ENCODE results near the gene ZDHHC22. TPM values are rescaled to one million over a fixed set of nuclear protein-coding genes. Genes with fewer than 3 reads are reported as not detected.

Gene ZDHHC22
- polyA plus RNA-seq, 1 donor: 1.6 TPM

GRCh38 chr14:77094672-77095284, 46.8 kb downstream of the ZDHHC22 start:
- DNase-seq: peak; percentile 61 to 63
- peaks cover 30% of the 10 kb centered on the region for H3K4me1 ChIP-seq (ENCODE audit: control insufficient read depth, insufficient read depth, low read length)
- WGBS (ENCODE audit: insufficient coverage, low lambda C conversion rate): no CpG with 5 or more reads among the region's 8 CpGs
- no peak overlapping the region for H3K4me3 ChIP-seq (ENCODE audit: low read length)
- H3K9me3 ChIP-seq (ENCODE audit: control insufficient read depth, low read depth, low read length): peaks cover 14% of the 10 kb centered on the region
- no peaks in the 10 kb centered on the region for H3K36me3 ChIP-seq (ENCODE audit: control insufficient read depth, insufficient read depth, low read length)
- no peak overlapping the region for H3K27ac ChIP-seq (ENCODE audit: low read length)
- no peaks in the 10 kb centered on the region for H3K27me3 ChIP-seq (ENCODE audit: control insufficient read depth, insufficient read depth, low read length)

GRCh38 chr14:77092676-77093075, 48.9 kb downstream of the ZDHHC22 start:
- no peak overlapping the region for H3K27ac ChIP-seq (ENCODE audit: low read length)

GRCh38 chr14:77091518-77091917, 50.1 kb downstream of the ZDHHC22 start:
- H3K4me1 ChIP-seq (ENCODE audit: control insufficient read depth, insufficient read depth, low read length): peaks cover 33% of the 10 kb centered on the region
- no peak for DNase-seq
- no peak overlapping the region for H3K27ac ChIP-seq (ENCODE audit: low read length)
- H3K27me3 ChIP-seq (ENCODE audit: control insufficient read depth, insufficient read depth, low read length): no peaks in the 10 kb centered on the region
- H3K36me3 ChIP-seq (ENCODE audit: control insufficient read depth, insufficient read depth, low read length): no peaks in the 10 kb centered on the region
- H3K9me3 ChIP-seq (ENCODE audit: control insufficient read depth, low read depth, low read length): peaks cover 14% of the 10 kb centered on the region
- H3K4me3 ChIP-seq (ENCODE audit: low read length): no peak overlapping the region

More at GRCh38 chr14:77092676-77093075, 48.9 kb downstream of the ZDHHC22 start:
- DNase-seq: no peak
- no CpG with 5 or more reads among the region's 3 CpGs for WGBS (ENCODE audit: insufficient coverage, low lambda C conversion rate)
- Histone ChIP-seq H3K4me1 (ENCODE audit: control insufficient read depth, insufficient read depth, low read length) (peaks cover 38% of the 10 kb centered on the region), H3K4me3 (ENCODE audit: low read length) (no peak overlapping the region), H3K36me3 (ENCODE audit: control insufficient read depth, insufficient read depth, low read length) (no peaks in the 10 kb centered on the region), H3K27me3 (ENCODE audit: control insufficient read depth, insufficient read depth, low read length) (no peaks in the 10 kb centered on the region), H3K9me3 (ENCODE audit: control insufficient read depth, low read depth, low read length) (peaks cover 14% of the 10 kb centered on the region)

GRCh38 chr14:77088645-77089044, 52.9 kb downstream of the ZDHHC22 start:
- no peak for DNase-seq
- H3K4me3 ChIP-seq (ENCODE audit: low read length): no peak overlapping the region
- H3K27ac ChIP-seq (ENCODE audit: low read length): peak overlapping the region; percentile 56
- peaks cover 47% of the 10 kb centered on the region for H3K4me1 ChIP-seq (ENCODE audit: control insufficient read depth, insufficient read depth, low read length)
- peaks cover 14% of the 10 kb centered on the region for H3K9me3 ChIP-seq (ENCODE audit: control insufficient read depth, low read depth, low read length)
- no peaks in the 10 kb centered on the region for H3K27me3 ChIP-seq (ENCODE audit: control insufficient read depth, insufficient read depth, low read length)
- H3K36me3 ChIP-seq (ENCODE audit: control insufficient read depth, insufficient read depth, low read length): no peaks in the 10 kb centered on the region
- WGBS (ENCODE audit: insufficient coverage, low lambda C conversion rate): no CpG with 5 or more reads among the region's 2 CpGs

GRCh38 chr14:77088219-77088618, 53.4 kb downstream of the ZDHHC22 start:
- Histone ChIP-seq H3K4me3 (ENCODE audit: low read length) (no peak overlapping the region), H3K27ac (ENCODE audit: low read length) (peak overlapping the region; percentile 56)
- 20% methylated on average over 1 of the region's 5 CpGs for WGBS (ENCODE audit: insufficient coverage, low lambda C conversion rate)

GRCh38 chr14:77087631-77088030, 54.0 kb downstream of the ZDHHC22 start:
- DNase-seq: no peak
- Histone ChIP-seq H3K4me1 (ENCODE audit: control insufficient read depth, insufficient read depth, low read length) (peaks cover 40% of the 10 kb centered on the region), H3K27me3 (ENCODE audit: control insufficient read depth, insufficient read depth, low read length) (no peaks in the 10 kb centered on the region), H3K36me3 (ENCODE audit: control insufficient read depth, insufficient read depth, low read length) (no peaks in the 10 kb centered on the region), H3K27ac (ENCODE audit: low read length) (peak overlapping the region; percentile 56), H3K9me3 (ENCODE audit: control insufficient read depth, low read depth, low read length) (peaks cover 14% of the 10 kb centered on the region), H3K4me3 (ENCODE audit: low read length) (no peak overlapping the region)
- no CpG with 5 or more reads among the region's 3 CpGs for WGBS (ENCODE audit: insufficient coverage, low lambda C conversion rate)

More at GRCh38 chr14:77088219-77088618, 53.4 kb downstream of the ZDHHC22 start:
- Histone ChIP-seq H3K9me3 (ENCODE audit: control insufficient read depth, low read depth, low read length) (peaks cover 14% of the 10 kb centered on the region), H3K36me3 (ENCODE audit: control insufficient read depth, insufficient read depth, low read length) (no peaks in the 10 kb centered on the region), H3K27me3 (ENCODE audit: control insufficient read depth, insufficient read depth, low read length) (no peaks in the 10 kb centered on the region), H3K4me1 (ENCODE audit: control insufficient read depth, insufficient read depth, low read length) (peaks cover 44% of the 10 kb centered on the region)
- peak; percentile 93 to 94 for DNase-seq

GRCh38 chr14:77086951-77087350, 54.6 kb downstream of the ZDHHC22 start:
- H3K27ac ChIP-seq (ENCODE audit: low read length): no peak overlapping the region
- no peaks in the 10 kb centered on the region for H3K27me3 ChIP-seq (ENCODE audit: control insufficient read depth, insufficient read depth, low read length)
- WGBS (ENCODE audit: insufficient coverage, low lambda C conversion rate): no CpG with 5 or more reads among the region's 6 CpGs
- peaks cover 12% of the 10 kb centered on the region for H3K9me3 ChIP-seq (ENCODE audit: control insufficient read depth, low read depth, low read length)
- peaks cover 38% of the 10 kb centered on the region for H3K4me1 ChIP-seq (ENCODE audit: control insufficient read depth, insufficient read depth, low read length)
- no peaks in the 10 kb centered on the region for H3K36me3 ChIP-seq (ENCODE audit: control insufficient read depth, insufficient read depth, low read length)
- H3K4me3 ChIP-seq (ENCODE audit: low read length): no peak overlapping the region
- no peak for DNase-seq

- Histone ChIP-seq H3K4me1 (ENCODE audit: control insufficient read depth, insufficient read depth, low read length) (peaks cover 38% of the 10 kb centered on the region), H3K9me3 (ENCODE audit: control insufficient read depth, low read depth, low read length) (peaks cover 6% of the 10 kb centered on the region), H3K27me3 (ENCODE audit: control insufficient read depth, insufficient read depth, low read length) (no peaks in the 10 kb centered on the region), H3K27ac (ENCODE audit: low read length) (peak overlapping the region; percentile 60), H3K36me3 (ENCODE audit: control insufficient read depth, insufficient read depth, low read length) (no peaks in the 10 kb centered on the region), H3K4me3 (ENCODE audit: low read length) (no peak overlapping the region)
- WGBS (ENCODE audit: insufficient coverage, low lambda C conversion rate): 80% methylated on average over 1 of the region's 3 CpGs
- peak; percentile 55 to 67 for DNase-seq
These were observed 55.4 kb downstream of the ZDHHC22 start for GRCh38 chr14:77086017-77086727.

- peak in 1 of 2 donors; percentile 35 for DNase-seq
- no CpG with 5 or more reads among the region's 4 CpGs for WGBS (ENCODE audit: insufficient coverage, low lambda C conversion rate)
- peaks cover 2% of the 10 kb centered on the region for H3K9me3 ChIP-seq (ENCODE audit: control insufficient read depth, low read depth, low read length)
- no peak overlapping the region for H3K4me3 ChIP-seq (ENCODE audit: low read length)
- H3K27me3 ChIP-seq (ENCODE audit: control insufficient read depth, insufficient read depth, low read length): no peaks in the 10 kb centered on the region
- peak overlapping the region; percentile 60 for H3K27ac ChIP-seq (ENCODE audit: low read length)
- peaks cover 38% of the 10 kb centered on the region for H3K4me1 ChIP-seq (ENCODE audit: control insufficient read depth, insufficient read depth, low read length)
- H3K36me3 ChIP-seq (ENCODE audit: control insufficient read depth, insufficient read depth, low read length): no peaks in the 10 kb centered on the region
These were observed 56.1 kb downstream of the ZDHHC22 start for GRCh38 chr14:77085538-77085937.

GRCh38 chr14:77084985-77085384, 56.6 kb downstream of the ZDHHC22 start:
- Histone ChIP-seq H3K27me3 (ENCODE audit: control insufficient read depth, insufficient read depth, low read length) (no peaks in the 10 kb centered on the region), H3K4me3 (ENCODE audit: low read length) (no peak overlapping the region), H3K9me3 (ENCODE audit: control insufficient read depth, low read depth, low read length) (no peaks in the 10 kb centered on the region), H3K4me1 (ENCODE audit: control insufficient read depth, insufficient read depth, low read length) (peaks cover 38% of the 10 kb centered on the region), H3K27ac (ENCODE audit: low read length) (peak overlapping the region; percentile 60), H3K36me3 (ENCODE audit: control insufficient read depth, insufficient read depth, low read length) (no peaks in the 10 kb centered on the region)
- 0% methylated on average over 1 of the region's 5 CpGs for WGBS (ENCODE audit: insufficient coverage, low lambda C conversion rate)
- peak; percentile 45 to 73 for DNase-seq

Measured in large intestine (tissue), 3 donors.